CD4-positive, alpha-beta memory T cell (primary cell): Measurements from ENCODE around the gene ZNF782. TPM values are rescaled to one million over a fixed set of nuclear protein-coding genes. Genes with fewer than 3 reads are reported as not detected.
"Not testable (repeated sequence)": the region's sequence is repeated elsewhere in the genome, so short reads cannot be mapped to it uniquely, and the experiment has no call there.

ENCODE experiments used
- CTCF ChIA-PET: fragments of 350-600 bp; sonication (Branson Sonifier 250); formaldehyde crosslinking; loops from one replicate; lab custom pipeline; 2021; ENCODE audit warnings: inconsistent platforms; ENCODE audit not compliant: partially characterized antibody; lab: Charles Lee
- POLR2A ChIA-PET: fragments of 350-600 bp; sonication (Branson Sonifier 250); formaldehyde crosslinking; loops from one replicate; lab custom pipeline; 2021; ENCODE audit not compliant: partially characterized antibody; lab: Charles Lee
- DNase-seq, 5 donors: peaks; one replicate each; pipeline versions ENCODE4 v3.0.0 to v3.0.0-alpha.2; 2020 to 2022; ENCODE audit warnings: mixed read lengths in 1 of 5
- H3K27ac ChIP-seq: one replicate; pipeline ENCODE4 v1.7.0; 2013; ENCODE audit warnings: low read depth, low read length
- H3K27me3 ChIP-seq: 2 replicates; pipeline ENCODE4 v1.7.0; 2013; ENCODE audit warnings: mild to moderate bottlenecking, low read length, moderate library complexity; ENCODE audit not compliant: insufficient read depth
- H3K36me3 ChIP-seq: 2 replicates; pipeline ENCODE4 v1.7.0; 2013; ENCODE audit warnings: mild to moderate bottlenecking, low read length, moderate library complexity; ENCODE audit not compliant: insufficient read depth
- H3K4me1 ChIP-seq: 2 replicates; pipeline ENCODE4 v1.7.0; 2013; ENCODE audit warnings: mild to moderate bottlenecking, low read length, moderate library complexity; ENCODE audit not compliant: insufficient read depth
- H3K4me3 ChIP-seq, 2 donors: one replicate each; pipeline ENCODE4 v1.7.0; 2013; ENCODE audit warnings: low read length in 2 of 2, mild to moderate bottlenecking in 1 of 2
- H3K9me3 ChIP-seq, 2 donors: one replicate each; pipeline ENCODE4 v1.7.0; 2013; ENCODE audit warnings: low read length in 2 of 2, control low read depth in 1 of 2; ENCODE audit not compliant: control insufficient read depth in 1 of 2
- H3K27ac Mint-ChIP-seq, 7 donors: one replicate each; pipeline ENCODE4 v1.8.0; 2020 to 2021; ENCODE audit warnings: mixed read lengths in 7 of 7, mild to moderate bottlenecking in 6 of 7, inconsistent platforms in 3 of 7, moderate library complexity in 3 of 7
- H3K27me3 Mint-ChIP-seq, 2 donors: one replicate each; pipeline ENCODE4 v1.8.0; 2020 to 2021; ENCODE audit warnings: mixed read lengths in 2 of 2
- H3K36me3 Mint-ChIP-seq, 2 donors: one replicate each; pipeline ENCODE4 v1.8.0; 2020 to 2021; ENCODE audit warnings: mixed read lengths in 2 of 2, inconsistent platforms in 1 of 2, mild to moderate bottlenecking in 1 of 2
- H3K4me1 Mint-ChIP-seq, 4 donors: one replicate each; pipeline ENCODE4 v1.8.0; 2020 to 2021; ENCODE audit warnings: mixed read lengths in 4 of 4, mild to moderate bottlenecking in 1 of 4
- H3K4me3 Mint-ChIP-seq, 8 donors: one replicate each; pipeline ENCODE4 v1.8.0; 2020 to 2021; ENCODE audit warnings: mixed read lengths in 8 of 8, mild to moderate bottlenecking in 7 of 8, moderate library complexity in 6 of 8, inconsistent platforms in 3 of 8
- H3K9me3 Mint-ChIP-seq, 8 donors: one replicate each; pipeline ENCODE4 v1.8.0; 2020 to 2021; ENCODE audit warnings: mixed read lengths in 8 of 8, mild to moderate bottlenecking in 5 of 8, inconsistent platforms in 3 of 8, moderate library complexity in 1 of 8
- intact Hi-C: fragments of 100-400 bp; cut with micrococcal nuclease; formaldehyde crosslinking; loops from one replicate; pipeline ENCODE4 v1.15.1; 2023
- polyA plus RNA-seq, 2 donors: library from polyadenylated mRNA; unstranded; fragments of 300-500 nt; fragmentation: Illumina TruSeq; gene quantifications; one replicate each; pipeline ENCODE4 v1.2.3, GENCODE V29; 2021
- total RNA-seq, 2 experiments: library from RNA; stranded (reverse); gene quantifications; one replicate each; pipeline ENCODE4 v1.2.3, GENCODE V29; 2021

The ZNF782 gene
- total RNA-seq, result 10 to 100 TPM; 14.2 to 14.7 TPM
- 1 to 10 TPM; 1.2 to 2.4 TPM for polyA plus RNA-seq

- peaks cover 26 to 56% (median 35%) of the 10 kb centered on the region in 4 donors for H3K4me1 Mint-ChIP-seq
These were observed at the start of gene ZNF782 for GRCh38 chr9:96853781-96854650. ZNF782 (minus strand) TSS chr9:96854514; CDS start chr9:96851961, 2,553 bp downstream.

GRCh38 chr9:96900010-96900409, 45.7 kb upstream of the ZNF782 start:
- CTCF ChIA-PET, result not testable (repeated sequence)
- peaks cover 27 to 35% of the 10 kb centered on the region in 2 donors for H3K36me3 Mint-ChIP-seq

More at GRCh38 chr9:96853781-96854650, at the start of gene ZNF782:
- peak; percentile 80 to 84 (median 81) for DNase-seq
- Mint-ChIP-seq H3K4me3 (peak within 1 kb of the TSS; percentile 100), H3K9me3 (no peaks in the 10 kb centered on the region), H3K36me3 (peaks cover 10 to 11% of the 10 kb centered on the region in 2 donors), H3K27ac (peak within 1 kb of the TSS; percentile 86 to 100 (median 99)), H3K27me3 (peaks cover 3% of the 10 kb centered on the region in 2 donors)
- peaks cover 35% of the 10 kb centered on the region for H3K4me1 ChIP-seq
- H3K9me3 ChIP-seq, result no peaks in the 10 kb centered on the region
- no peaks in the 10 kb centered on the region for H3K27me3 ChIP-seq
- intact Hi-C loops, result loop anchor here (1.0 to 10.0 kb wide), 6 partner anchors 76 to 779 kb away; partner anchors contain the start of genes CTSV, NCBP1, TSTD2 and ZNF367
- no peaks in the 10 kb centered on the region for H3K36me3 ChIP-seq
- ChIA-PET POLR2A (interaction anchor here (1.1 to 2.9 kb wide), 5 partner anchors 76 to 779 kb away, joined by 3 to 13 read pairs (median 6); partner anchors contain the start of genes NCBP1, TDRD7, TSTD2 and ZNF510), CTCF (interaction anchor here (0.8 to 5.5 kb wide), 7 partner anchors 8 to 745 kb away, joined by 3 to 118 read pairs (median 3); no protein-coding TSS in a partner anchor)
- H3K27ac ChIP-seq, result peak within 1 kb of the TSS; percentile 73
- H3K4me3 ChIP-seq, result peak within 1 kb of the TSS; percentile 4 to 84

GRCh38 chr9:96892131-96892530, 37.8 kb upstream of the ZNF782 start:
- no peaks in the 10 kb centered on the region for H3K27me3 Mint-ChIP-seq
- no peaks in the 10 kb centered on the region for H3K4me1 ChIP-seq
- H3K4me3 Mint-ChIP-seq, result no peak overlapping the region
- no peaks in the 10 kb centered on the region for H3K27me3 ChIP-seq
- no peak for DNase-seq
- no peaks in the 10 kb centered on the region for H3K9me3 ChIP-seq
- H3K27ac Mint-ChIP-seq, result no peak overlapping the region
- H3K4me1 Mint-ChIP-seq, result no peaks in the 10 kb centered on the region
- peaks cover 56 to 59% of the 10 kb centered on the region in 2 donors for H3K36me3 Mint-ChIP-seq
- POLR2A ChIA-PET, result no interaction called here
- peaks cover 0 to 5% (median 2%) of the 10 kb centered on the region in 8 donors for H3K9me3 Mint-ChIP-seq
- intact Hi-C loops, result no loop called here
- CTCF ChIA-PET, result no interaction called here
- no peaks in the 10 kb centered on the region for H3K36me3 ChIP-seq
- no peak overlapping the region for H3K27ac ChIP-seq
- H3K4me3 ChIP-seq, result no peak overlapping the region

More at GRCh38 chr9:96900010-96900409, 45.7 kb upstream of the ZNF782 start:
- H3K4me3 ChIP-seq, intact Hi-C loops, H3K9me3 Mint-ChIP-seq, H3K27me3 Mint-ChIP-seq, H3K9me3 ChIP-seq, H3K27me3 ChIP-seq, H3K4me3 Mint-ChIP-seq, H3K4me1 ChIP-seq, H3K4me1 Mint-ChIP-seq, DNase-seq, H3K27ac ChIP-seq, H3K36me3 ChIP-seq, H3K27ac Mint-ChIP-seq, POLR2A ChIA-PET: not testable (repeated sequence)

GRCh38 chr9:96888591-96888990, 34.3 kb upstream of the ZNF782 start:
- DNase-seq, result no peak
- Histone ChIP-seq H3K36me3 (no peaks in the 10 kb centered on the region), H3K4me1 (no peaks in the 10 kb centered on the region), H3K9me3 (no peaks in the 10 kb centered on the region), H3K4me3 (no peak overlapping the region), H3K27ac (no peak overlapping the region), H3K27me3 (no peaks in the 10 kb centered on the region)
- CTCF ChIA-PET, result interaction anchor here (0.7 to 1.2 kb wide), 2 partner anchors 11 to 32 kb away, joined by 3 read pairs; no protein-coding TSS in a partner anchor
- intact Hi-C loops, result no loop called here
- no peak overlapping the region for H3K27ac Mint-ChIP-seq
- H3K36me3 Mint-ChIP-seq, result peaks cover 34 to 45% of the 10 kb centered on the region in 2 donors
- no peak overlapping the region for H3K4me3 Mint-ChIP-seq
- H3K4me1 Mint-ChIP-seq, result no peaks in the 10 kb centered on the region
- H3K9me3 Mint-ChIP-seq, result peaks cover 0 to 3% (median 0%) of the 10 kb centered on the region in 8 donors
- POLR2A ChIA-PET, result no interaction called here
- no peaks in the 10 kb centered on the region for H3K27me3 Mint-ChIP-seq

- Histone ChIP-seq H3K9me3 (no peaks in the 10 kb centered on the region), H3K4me3 (no peak overlapping the region), H3K4me1 (no peaks in the 10 kb centered on the region), H3K27me3 (no peaks in the 10 kb centered on the region), H3K27ac (no peak overlapping the region), H3K36me3 (no peaks in the 10 kb centered on the region)
- ChIA-PET CTCF (interaction anchor here (1.1 kb wide), 1 partner anchor 29 kb away, joined by 3 read pairs; no protein-coding TSS in a partner anchor), POLR2A (no interaction called here)
- peaks cover 0 to 4% (median 3%) of the 10 kb centered on the region in 8 donors for H3K9me3 Mint-ChIP-seq
- H3K27me3 Mint-ChIP-seq, result no peaks in the 10 kb centered on the region
- no peaks in the 10 kb centered on the region for H3K4me1 Mint-ChIP-seq
- H3K4me3 Mint-ChIP-seq, result peak overlapping the region in 1 of 8 donors; percentile 21
- H3K27ac Mint-ChIP-seq, result no peak overlapping the region
- H3K36me3 Mint-ChIP-seq, result peaks cover 12 to 34% of the 10 kb centered on the region in 2 donors
- DNase-seq, result no peak
- intact Hi-C loops, result no loop called here
These were observed 31.1 kb upstream of the ZNF782 start for GRCh38 chr9:96885424-96885823.

- Mint-ChIP-seq H3K9me3 (peaks cover 0 to 5% (median 3%) of the 10 kb centered on the region in 8 donors), H3K36me3 (peaks cover 10 to 27% of the 10 kb centered on the region in 2 donors), H3K4me1 (no peaks in the 10 kb centered on the region), H3K27ac (no peak overlapping the region), H3K27me3 (peaks cover 0 to 2% of the 10 kb centered on the region in 2 donors), H3K4me3 (no peak overlapping the region)
- Histone ChIP-seq H3K36me3 (no peaks in the 10 kb centered on the region), H3K4me1 (no peaks in the 10 kb centered on the region), H3K9me3 (no peaks in the 10 kb centered on the region), H3K27me3 (no peaks in the 10 kb centered on the region), H3K4me3 (no peak overlapping the region), H3K27ac (no peak overlapping the region)
- ChIA-PET POLR2A (no interaction called here), CTCF (no interaction called here)
- DNase-seq, result no peak
- intact Hi-C loops, result no loop called here
These were observed 30.1 kb upstream of the ZNF782 start for GRCh38 chr9:96884443-96884842.

GRCh38 chr9:96883922-96884321, 29.6 kb upstream of the ZNF782 start:
- ChIA-PET POLR2A (no interaction called here), CTCF (no interaction called here)
- no peak overlapping the region for H3K4me3 ChIP-seq
- Mint-ChIP-seq H3K27ac (no peak overlapping the region), H3K9me3 (peaks cover 0 to 5% (median 3%) of the 10 kb centered on the region in 8 donors), H3K4me3 (no peak overlapping the region), H3K36me3 (peaks cover 8 to 27% of the 10 kb centered on the region in 2 donors), H3K27me3 (peaks cover 2 to 3% of the 10 kb centered on the region in 2 donors), H3K4me1 (no peaks in the 10 kb centered on the region)
- H3K4me1 ChIP-seq, result no peaks in the 10 kb centered on the region
- no peaks in the 10 kb centered on the region for H3K27me3 ChIP-seq
- no peak overlapping the region for H3K27ac ChIP-seq
- no peaks in the 10 kb centered on the region for H3K9me3 ChIP-seq
- intact Hi-C loops, result no loop called here
- DNase-seq, result no peak
- H3K36me3 ChIP-seq, result no peaks in the 10 kb centered on the region
